H9 (cell line): ENCODE measurements around the gene CCDC185. TPM values are rescaled to one million over a fixed set of nuclear protein-coding genes. Genes with fewer than 3 reads are reported as not detected.

Source experiments
- DNase-seq: peaks from one replicate; pipeline ENCODE4 v3.0.0-alpha.2; 2017
- H2AFZ ChIP-seq: one replicate; pipeline ENCODE4 v1.6.1; 2013; ENCODE audit warnings: mild to moderate bottlenecking, low read length, control low read depth, moderate library complexity
- H2AK5ac ChIP-seq: 2 replicates; pipeline ENCODE4 v1.6.1; 2013; ENCODE audit warnings: low read length, control low read depth, mixed read lengths; ENCODE audit not compliant: insufficient read length
- H2BK120ac ChIP-seq: one replicate; pipeline ENCODE4 v1.6.1; 2013; ENCODE audit warnings: low read depth, mild to moderate bottlenecking, low read length, control low read depth, inconsistent platforms; ENCODE audit not compliant: poor library complexity, severe bottlenecking
- H2BK12ac ChIP-seq: 2 replicates; pipeline ENCODE4 v1.6.1; 2013; ENCODE audit warnings: low read length, control low read depth, mixed read lengths, low read depth; ENCODE audit not compliant: insufficient read length
- H2BK15ac ChIP-seq: 2 replicates; pipeline ENCODE4 v1.6.1; 2013; ENCODE audit warnings: low read depth, low read length, control low read depth
- H2BK20ac ChIP-seq: one replicate; pipeline ENCODE4 v1.6.1; 2013; ENCODE audit warnings: low read depth, mild to moderate bottlenecking, low read length, control low read depth, inconsistent platforms; ENCODE audit not compliant: poor library complexity, severe bottlenecking
- H2BK5ac ChIP-seq: 2 replicates; pipeline ENCODE4 v1.6.1; 2013; ENCODE audit warnings: low read length, control low read depth, mixed read lengths; ENCODE audit not compliant: insufficient read length
- H3K14ac ChIP-seq: 2 replicates; pipeline ENCODE4 v1.6.1; 2013; ENCODE audit warnings: low read length, control low read depth; ENCODE audit not compliant: insufficient read depth
- H3K18ac ChIP-seq: 2 replicates; pipeline ENCODE4 v1.6.1; 2013; ENCODE audit warnings: low read depth, mild to moderate bottlenecking, mixed read lengths, low read length, control low read depth; ENCODE audit not compliant: insufficient read length
- H3K23ac ChIP-seq: 2 replicates; pipeline ENCODE4 v1.6.1; 2013; ENCODE audit warnings: low read length, control low read depth, mixed read lengths, low read depth; ENCODE audit not compliant: insufficient read length
- H3K23me2 ChIP-seq: 2 replicates; pipeline ENCODE4 v1.6.1; 2013; ENCODE audit warnings: low read depth, mild to moderate bottlenecking, mixed read lengths, low read length, control low read depth; ENCODE audit not compliant: insufficient read length, poor library complexity, severe bottlenecking
- H3K27ac ChIP-seq: 2 replicates; pipeline ENCODE4 v1.5.1; 2013; ENCODE audit warnings: low read length, control low read depth, mixed read lengths, low read depth; ENCODE audit not compliant: insufficient read length
- H3K27me3 ChIP-seq: 2 replicates; pipeline ENCODE4 v1.6.1; 2013; ENCODE audit warnings: low read length, control low read depth, inconsistent platforms; ENCODE audit not compliant: insufficient read depth
- H3K4ac ChIP-seq: 2 replicates; pipeline ENCODE4 v1.6.1; 2013; ENCODE audit warnings: low read depth, mild to moderate bottlenecking, control low read depth, inconsistent platforms, low read length, moderate library complexity
- H3K4me1 ChIP-seq: 2 replicates; pipeline ENCODE4 v1.6.1; 2013; ENCODE audit warnings: low read length, control low read depth, inconsistent platforms; ENCODE audit not compliant: insufficient read depth
- H3K4me2 ChIP-seq: 2 replicates; pipeline ENCODE4 v1.6.1; 2013; ENCODE audit warnings: low read length, control low read depth, mixed read lengths; ENCODE audit not compliant: insufficient read length, insufficient read depth
- H3K56ac ChIP-seq: 2 replicates; pipeline ENCODE4 v1.6.1; 2013; ENCODE audit warnings: low read depth, mild to moderate bottlenecking, mixed read lengths, low read length, control low read depth; ENCODE audit not compliant: insufficient read length
- H3K79me1 ChIP-seq: 2 replicates; pipeline ENCODE4 v1.6.1; 2013; ENCODE audit warnings: low read depth, mild to moderate bottlenecking, moderate library complexity, low read length, control low read depth, inconsistent platforms; ENCODE audit not compliant: insufficient read depth, poor library complexity, severe bottlenecking
- H3K79me2 ChIP-seq: 2 replicates; pipeline ENCODE4 v1.6.1; 2013; ENCODE audit warnings: low read length, control low read depth, inconsistent platforms; ENCODE audit not compliant: insufficient read depth
- H3K9ac ChIP-seq: 2 replicates; pipeline ENCODE4 v1.6.1; 2013; ENCODE audit warnings: low read length, control low read depth, mixed read lengths; ENCODE audit not compliant: insufficient read length; ENCODE audit errors: extremely low read depth
- H3K9me3 ChIP-seq: one replicate; pipeline ENCODE4 v1.6.1; 2013; ENCODE audit warnings: low read depth, low read length, inconsistent platforms; ENCODE audit not compliant: control insufficient read depth
- H3T11ph ChIP-seq: one replicate; pipeline ENCODE4 v1.6.1; 2013; ENCODE audit warnings: mild to moderate bottlenecking, low read length, control low read depth, inconsistent platforms
- H4K20me1 ChIP-seq: one replicate; pipeline ENCODE4 v1.6.1; 2013; ENCODE audit not compliant: control insufficient read depth, insufficient read length, insufficient read depth
- H4K5ac ChIP-seq: 2 replicates; pipeline ENCODE4 v1.6.1; 2013; ENCODE audit warnings: low read depth, mild to moderate bottlenecking, mixed read lengths, low read length, control low read depth; ENCODE audit not compliant: insufficient read length
- H4K8ac ChIP-seq: replicated peaks from 2 replicates; pipeline ENCODE4 v1.6.1; 2013; ENCODE audit warnings: low read length, control low read depth, mixed read lengths, low read depth; ENCODE audit not compliant: insufficient read length
- H4K91ac ChIP-seq: 2 replicates; pipeline ENCODE4 v1.6.1; 2013; ENCODE audit warnings: low read depth, mild to moderate bottlenecking, moderate library complexity, mixed read lengths, low read length, control low read depth; ENCODE audit not compliant: insufficient read length
- H3K27ac Mint-ChIP-seq, 3 experiments: 2 replicates in 2 of 3; 3 replicates in 1 of 3; pipeline ENCODE4 v1.8.0; 2020 to 2021; ENCODE audit warnings: mixed read lengths in 3 of 3, mild to moderate bottlenecking in 1 of 3, moderate library complexity in 1 of 3
- H3K27me3 Mint-ChIP-seq: 2 replicates; pipeline ENCODE4 v1.8.0; 2021; ENCODE audit warnings: low read depth, mild to moderate bottlenecking, moderate library complexity, mixed read lengths
- H3K36me3 Mint-ChIP-seq, 3 experiments: 2 replicates in 2 of 3; 3 replicates in 1 of 3; pipeline ENCODE4 v1.8.0; 2020 to 2021; ENCODE audit warnings: low read depth in 3 of 3, mixed read lengths in 3 of 3; ENCODE audit not compliant: insufficient read depth in 1 of 3
- H3K4me1 Mint-ChIP-seq, 2 experiments: 2 replicates each; pipeline ENCODE4 v1.8.0; 2020; ENCODE audit warnings: mixed read lengths in 2 of 2
- H3K4me3 Mint-ChIP-seq, 2 experiments: 2 replicates in 1 of 2; 3 replicates in 1 of 2; pipeline ENCODE4 v1.8.0; 2020 to 2021; ENCODE audit warnings: mild to moderate bottlenecking in 2 of 2, mixed read lengths in 2 of 2, moderate library complexity in 1 of 2
- H3K9me3 Mint-ChIP-seq, 2 experiments: 2 replicates in 1 of 2; 3 replicates in 1 of 2; pipeline ENCODE4 v1.8.0; 2020; ENCODE audit warnings: mild to moderate bottlenecking in 2 of 2, mixed read lengths in 2 of 2, moderate library complexity in 1 of 2
- CTCF ChIP-seq: fragments of 200-600 bp; sonication (generic); conservative IDR thresholded peaks from 3 replicates; pipeline ENCODE4 v1.8.0; 2021; ENCODE audit warnings: antibody characterized with exemption, mild to moderate bottlenecking
- WGBS: extraction: QIAGEN DNeasy Blood & Tissue Kit; methylation state at CpG from one replicate; pipeline ENCODE4 v1.1.7; 2013; ENCODE audit warnings: missing lambda C conversion rate, low lambda C conversion rate, mixed read lengths; ENCODE audit not compliant: insufficient read length; ENCODE audit errors: extremely low coverage; 5-methylcytosine and 5-hydroxymethylcytosine counted together
- total RNA-seq: library from RNA; stranded (reverse); gene quantifications from 2 replicates; pipeline ENCODE4 v1.2.1, GENCODE V29; 2021

The CCDC185 gene
- total RNA-seq, 1 experiment from 2014 or later, result not detected

- Histone ChIP-seq H2AK5ac (no peak overlapping the region), H2BK120ac (no peak overlapping the region), H3K4me2 (no peak overlapping the region), H3K4me1 (no peaks in the 10 kb centered on the region), H3K56ac (no peak overlapping the region), H4K91ac (no peak overlapping the region), H4K5ac (no peak overlapping the region), H3K9me3 (no peaks in the 10 kb centered on the region), H3T11ph (no peak overlapping the region), H2BK12ac (no peak overlapping the region), H3K14ac (no peak overlapping the region), H3K18ac (no peak overlapping the region), H3K79me1 (no peaks in the 10 kb centered on the region), H4K20me1 (no peaks in the 10 kb centered on the region), H4K8ac (no peak overlapping the region), H2BK5ac (no peak overlapping the region), H2BK20ac (no peak overlapping the region), H3K4ac (no peak overlapping the region), H3K27me3 (no peaks in the 10 kb centered on the region), H2AFZ (no peak overlapping the region), H3K23ac (no peak overlapping the region), H3K27ac (no peak overlapping the region), H2BK15ac (no peak overlapping the region), H3K23me2 (no peaks in the 10 kb centered on the region), H3K79me2 (no peaks in the 10 kb centered on the region), H3K9ac (no peak overlapping the region)
- peaks cover 20% of the 10 kb centered on the region for H3K27me3 Mint-ChIP-seq
- peaks cover 13 to 20% of the 10 kb centered on the region in 2 experiments for H3K4me1 Mint-ChIP-seq
- H3K27ac Mint-ChIP-seq, result no peak overlapping the region
- DNase-seq, result no peak
- no peak for TF ChIP-seq CTCF
- H3K36me3 Mint-ChIP-seq, result no peaks in the 10 kb centered on the region
- H3K4me3 Mint-ChIP-seq, result no peak overlapping the region
- WGBS, result no CpG with 5 or more reads among the region's 5 CpGs
- no peaks in the 10 kb centered on the region for H3K9me3 Mint-ChIP-seq
Observed at GRCh38 chr1:223350361-223350908, 42.8 kb upstream of the CCDC185 start.
